PFSK-1 (cell line): ENCODE data around the gene CDT1.

Source experiments
- POLR2AphosphoS5 ChIP-seq: IDR thresholded peaks from 2 replicates; pipeline ENCODE4 v1.6.1; 2012; ENCODE audit warnings: low read depth, mild to moderate bottlenecking, control low read depth, low read length, moderate library complexity
- SIN3A ChIP-seq: IDR thresholded peaks from 2 replicates; pipeline ENCODE4 v1.6.1; 2012; ENCODE audit warnings: mild to moderate bottlenecking, low read length, moderate library complexity, borderline replicate concordance; ENCODE audit not compliant: insufficient read depth
- TAF1 ChIP-seq: IDR thresholded peaks from 2 replicates; pipeline ENCODE4 v1.6.1; 2012; ENCODE audit warnings: low read length, control low read depth, borderline replicate concordance; ENCODE audit not compliant: insufficient read depth

- no peak for TF ChIP-seq POLR2AphosphoS5
- TF ChIP-seq TAF1: no peak
- no peak for TF ChIP-seq SIN3A
These were observed 16.9 kb downstream of the CDT1 start for GRCh38 chr16:88820385-88821025.
